Naive thymus-derived CD8-positive, alpha-beta T cell (primary cell): Measurements from ENCODE around the gene SLC18A2. TPM values are rescaled to one million over a fixed set of nuclear protein-coding genes. Genes with fewer than 3 reads are reported as not detected.

Experiments used
- polyA plus RNA-seq, 3 donors: library from polyadenylated mRNA; unstranded; fragments of 300-500 nt; fragmentation: Illumina TruSeq; gene quantifications; one replicate each; pipeline ENCODE4 v1.2.3, GENCODE V29; 2021
- total RNA-seq, 8 experiments: library from RNA in 2 of 8; stranded (reverse) in 2 of 8; gene quantifications; one replicate each; pipeline ENCODE4 v1.2.3 and lab custom pipeline; 2021 to 2026

The SLC18A2 gene
- total and polyA plus RNA-seq, 5 experiments from 2014 or later = 0.29 to 16.7 (median 1.5) TPM; not detected in 2

Other genes starting within 250 kb of the SLC18A2 start
- gene SHTN1, start 235.9 kb upstream of the SLC18A2 start, total RNA-seq = under 1 TPM in 1 of 2 experiments, not detected in 1; 0.25 TPM
- gene SHTN1, start 235.9 kb upstream of the SLC18A2 start, polyA plus RNA-seq = not detected
- not detected for gene VAX1, start 102.8 kb upstream of the SLC18A2 start, total RNA-seq
- not detected for gene VAX1, start 102.8 kb upstream of the SLC18A2 start, polyA plus RNA-seq
- not detected for gene KCNK18, start 43.6 kb upstream of the SLC18A2 start, total RNA-seq
- gene KCNK18, start 43.6 kb upstream of the SLC18A2 start, polyA plus RNA-seq = not detected
- 10 to 100 TPM; 18.1 to 20.0 TPM for gene PDZD8, start 134.3 kb downstream of the SLC18A2 start, total RNA-seq
- 1 to 10 TPM; 7.4 to 9.2 (median 8.5) TPM for gene PDZD8, start 134.3 kb downstream of the SLC18A2 start, polyA plus RNA-seq